ENCODE measurements around the gene ADAM29.

GRCh38 chr4:174940002-174940401, 21.8 kb downstream of the ADAM29 start:
- TF ChIP-seq REPIN1 (tag by site-specific recombination; IDR thresholded peaks at IDR 0.05; ENCODE audit: low read depth) = no peak
- TF ChIP-seq KLF16 (tag by site-specific recombination; IDR thresholded peaks at IDR 0.05) = no peak
- TF ChIP-seq KLF7 (tag by site-specific recombination; IDR thresholded peaks at IDR 0.05; ENCODE audit: borderline replicate concordance) = no peak
- no peak for TF ChIP-seq ZSCAN5A (tag by site-specific recombination; IDR thresholded peaks at IDR 0.05)
- TF ChIP-seq CTCF (tag by site-specific recombination; IDR thresholded peaks at IDR 0.05) = no peak
- TF ChIP-seq ZNF239 (tag by site-specific recombination; IDR thresholded peaks at IDR 0.05) = no peak
- no peak for TF ChIP-seq ELK4 (IDR thresholded peaks at IDR 0.05; ENCODE audit: borderline replicate concordance, low read depth, low read length)
- no peak for TF ChIP-seq ZNF768 (tag by site-specific recombination; IDR thresholded peaks at IDR 0.05)
- TF ChIP-seq ZNF121 (tag by site-specific recombination; IDR thresholded peaks at IDR 0.05) = no peak
- TF ChIP-seq ZNF174 (tag by site-specific recombination; IDR thresholded peaks at IDR 0.05) = no peak
- TF ChIP-seq ZBTB1 (tag by site-specific recombination; IDR thresholded peaks at IDR 0.05) = no peak
- TF ChIP-seq ZNF114 (tag by site-specific recombination; IDR thresholded peaks at IDR 0.05) = no peak
- TF ChIP-seq ZFP3 (tag by site-specific recombination; IDR thresholded peaks at IDR 0.05; ENCODE audit: low read depth) = no peak
- TF ChIP-seq OVOL3 (tag by site-specific recombination; IDR thresholded peaks at IDR 0.05) = no peak
